NT2/D1 (cell line): Measurements from ENCODE around the gene PKP3.
A peak's percentile ranks its signal among the peaks of the same experiment; 100 is the strongest.

Experiments
- DNase-seq: peaks from one replicate; pipeline ENCODE4 v3.0.0-alpha.2; 2011; ENCODE audit warnings: low read depth, low spot score
- H3K27me3 ChIP-seq: 2 replicates; pipeline ENCODE4 v1.6.0; 2011; ENCODE audit warnings: mild to moderate bottlenecking; ENCODE audit not compliant: insufficient read length, insufficient read depth
- H3K36me3 ChIP-seq: 2 replicates; pipeline ENCODE4 v1.6.1; 2011; ENCODE audit warnings: mild to moderate bottlenecking, low read length, mixed read lengths; ENCODE audit not compliant: insufficient read depth, insufficient read length
- H3K4me1 ChIP-seq: 2 replicates; pipeline ENCODE4 v1.5.1; 2011; ENCODE audit not compliant: insufficient read depth, insufficient read length
- H3K4me3 ChIP-seq: 2 replicates; pipeline ENCODE4 v1.5.1; 2011; ENCODE audit warnings: low read depth; ENCODE audit not compliant: insufficient read length
- H3K9ac ChIP-seq: 2 replicates; pipeline ENCODE4 v1.6.0; 2011; ENCODE audit warnings: low read depth; ENCODE audit not compliant: insufficient read length
- H3K9me3 ChIP-seq: 2 replicates; pipeline ENCODE4 v1.5.1; 2011; ENCODE audit warnings: mild to moderate bottlenecking, low read length; ENCODE audit not compliant: insufficient read depth
- SUZ12 ChIP-seq: IDR thresholded peaks from 2 replicates; pipeline ENCODE4 v1.6.1; 2011; ENCODE audit not compliant: insufficient read length, insufficient read depth; ENCODE audit errors: extremely low read depth
- YY1 ChIP-seq: IDR thresholded peaks from 2 replicates; pipeline ENCODE4 v1.6.1; 2011; ENCODE audit not compliant: insufficient read length, insufficient read depth
- ZNF274 ChIP-seq: IDR thresholded peaks from 2 replicates; pipeline ENCODE4 v1.6.1; 2011; ENCODE audit warnings: mild to moderate bottlenecking, low read depth, low read length

PKP3 gene

DNA sequence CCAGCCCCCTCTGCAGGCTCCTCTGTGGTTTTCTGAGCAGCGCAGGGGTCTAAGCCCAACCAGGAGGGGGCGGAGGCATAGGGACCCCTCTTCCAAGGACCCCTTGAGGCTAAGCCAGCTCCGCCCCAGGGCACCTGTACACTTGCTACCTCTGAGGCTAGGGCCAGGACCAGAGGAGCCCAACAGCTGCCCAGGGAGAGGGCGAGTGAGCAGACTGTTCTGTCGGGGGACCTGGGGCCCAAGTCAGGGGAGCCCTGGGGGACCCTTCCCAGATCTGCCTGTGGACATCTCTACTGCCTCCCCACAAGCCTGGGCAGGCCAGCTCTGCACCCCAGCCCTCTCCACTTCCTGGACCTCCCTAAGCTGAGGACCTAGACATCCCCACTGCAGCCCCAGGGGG, 23.0 kb upstream of the PKP3 start:
- Histone ChIP-seq H3K4me3 (no peak overlapping the region), H3K27me3 (peaks cover 7% of the 10 kb centered on the region), H3K9me3 (no peaks in the 10 kb centered on the region; the same call in 1 of the 2 replicates), H3K4me1 (peaks cover 37% of the 10 kb centered on the region), H3K36me3 (peaks cover 22% of the 10 kb centered on the region), H3K9ac (peak overlapping the region; percentile 61)
- no peak for DNase-seq
- no peak for TF ChIP-seq YY1
- TF ChIP-seq ZNF274: no peak
- no peak for TF ChIP-seq SUZ12

DNA sequence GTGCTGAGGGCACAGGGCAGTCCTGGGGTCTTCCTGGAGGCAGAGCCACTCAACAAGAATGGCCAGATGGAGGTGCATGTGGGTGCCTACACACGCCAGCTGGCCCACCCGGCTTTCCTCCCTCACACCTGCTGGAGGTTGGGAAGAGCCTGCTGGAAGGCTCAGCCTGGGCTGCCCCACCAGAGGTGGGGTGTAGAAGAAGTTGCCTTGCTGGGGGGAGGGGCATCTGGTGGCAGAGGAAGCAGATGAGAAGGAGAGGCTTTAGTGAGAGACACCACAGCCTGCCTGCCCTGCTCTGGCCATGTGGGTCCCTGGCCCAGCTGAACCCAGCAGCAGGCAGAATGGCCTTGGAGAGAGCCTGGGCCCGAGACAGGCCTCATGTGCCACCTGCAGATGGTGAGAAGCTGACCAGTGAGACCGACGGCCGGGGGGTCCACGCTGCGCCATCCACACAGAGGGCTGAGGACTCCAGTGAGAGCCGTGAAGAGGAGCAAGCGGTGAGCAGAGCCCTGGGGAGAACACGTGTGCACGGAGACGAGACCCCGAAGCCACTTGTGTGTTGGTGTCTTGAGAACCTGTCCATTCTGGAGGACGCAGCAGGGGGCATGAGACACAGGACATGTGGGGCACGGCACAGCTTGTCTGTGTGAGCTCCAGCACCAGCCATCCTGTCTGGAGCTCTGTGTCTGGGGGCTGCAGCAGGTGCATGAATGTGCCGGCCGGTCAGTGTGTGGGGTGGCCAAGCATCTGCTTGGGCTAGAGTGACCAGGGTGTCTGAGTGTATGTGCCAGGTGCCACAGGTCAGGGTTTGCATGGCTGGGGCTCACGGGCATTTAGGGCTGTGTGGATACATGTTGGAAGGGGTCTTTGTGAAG, 22.1 kb upstream of the PKP3 start:
- Histone ChIP-seq H3K9me3 (no peaks in the 10 kb centered on the region; the same call in 1 of the 2 replicates), H3K27me3 (peaks cover 7% of the 10 kb centered on the region), H3K4me3 (no peak overlapping the region), H3K36me3 (peaks cover 24% of the 10 kb centered on the region), H3K4me1 (peaks cover 37% of the 10 kb centered on the region), H3K9ac (peak overlapping the region; percentile 2)
- TF ChIP-seq ZNF274 (no peak), SUZ12 (no peak), YY1 (no peak)
- DNase-seq: no peak

DNA sequence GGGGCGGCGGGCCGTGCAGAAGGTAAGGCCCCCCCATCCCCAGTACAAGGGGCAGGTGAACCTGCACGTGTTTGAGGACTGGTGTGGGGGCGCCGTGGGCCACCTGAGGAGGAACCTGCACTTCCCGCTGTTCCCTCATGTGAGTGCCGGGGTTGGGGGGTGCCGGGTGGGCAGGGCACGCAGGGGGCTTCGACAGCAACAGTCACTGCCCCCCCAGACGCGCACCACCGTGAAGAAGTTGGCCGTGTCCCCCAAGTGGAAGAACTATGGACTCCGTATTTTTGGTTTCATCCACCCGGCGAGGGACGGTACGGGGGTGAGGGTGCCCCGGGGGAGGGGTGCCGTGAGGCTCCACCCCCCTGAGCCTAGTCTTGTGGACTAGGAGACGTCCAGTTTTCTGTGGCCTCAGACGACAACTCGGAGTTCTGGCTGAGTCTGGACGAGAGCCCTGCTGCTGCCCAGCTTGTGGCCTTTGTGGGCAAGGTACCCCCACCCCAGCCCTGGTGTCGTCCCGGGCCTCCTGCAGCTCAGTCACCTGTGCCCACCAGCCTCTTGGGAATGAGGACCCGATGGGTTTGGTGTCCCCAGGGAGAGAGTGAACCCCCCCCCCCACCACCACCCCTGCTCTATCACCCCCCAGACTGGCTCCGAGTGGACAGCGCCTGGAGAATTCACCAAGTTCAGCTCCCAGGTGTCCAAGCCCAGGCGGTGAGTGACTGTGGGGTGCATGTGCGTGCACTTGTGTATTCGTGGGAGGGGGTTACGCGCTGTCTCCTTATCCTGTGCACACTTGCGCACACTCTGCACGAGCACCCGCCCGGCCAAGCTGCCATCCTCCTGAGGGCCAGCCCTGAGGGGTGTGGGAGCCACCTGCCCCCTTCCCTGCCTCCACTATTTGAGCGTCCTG, 20.9 kb upstream of the PKP3 start:
- no peak for DNase-seq
- Histone ChIP-seq H3K36me3 (peaks cover 34% of the 10 kb centered on the region), H3K9ac (no peak overlapping the region), H3K4me1 (peaks cover 31% of the 10 kb centered on the region), H3K27me3 (no peaks in the 10 kb centered on the region), H3K9me3 (no peaks in the 10 kb centered on the region), H3K4me3 (no peak overlapping the region)
- no peak for TF ChIP-seq YY1
- TF ChIP-seq SUZ12: no peak
- TF ChIP-seq ZNF274: no peak

DNA sequence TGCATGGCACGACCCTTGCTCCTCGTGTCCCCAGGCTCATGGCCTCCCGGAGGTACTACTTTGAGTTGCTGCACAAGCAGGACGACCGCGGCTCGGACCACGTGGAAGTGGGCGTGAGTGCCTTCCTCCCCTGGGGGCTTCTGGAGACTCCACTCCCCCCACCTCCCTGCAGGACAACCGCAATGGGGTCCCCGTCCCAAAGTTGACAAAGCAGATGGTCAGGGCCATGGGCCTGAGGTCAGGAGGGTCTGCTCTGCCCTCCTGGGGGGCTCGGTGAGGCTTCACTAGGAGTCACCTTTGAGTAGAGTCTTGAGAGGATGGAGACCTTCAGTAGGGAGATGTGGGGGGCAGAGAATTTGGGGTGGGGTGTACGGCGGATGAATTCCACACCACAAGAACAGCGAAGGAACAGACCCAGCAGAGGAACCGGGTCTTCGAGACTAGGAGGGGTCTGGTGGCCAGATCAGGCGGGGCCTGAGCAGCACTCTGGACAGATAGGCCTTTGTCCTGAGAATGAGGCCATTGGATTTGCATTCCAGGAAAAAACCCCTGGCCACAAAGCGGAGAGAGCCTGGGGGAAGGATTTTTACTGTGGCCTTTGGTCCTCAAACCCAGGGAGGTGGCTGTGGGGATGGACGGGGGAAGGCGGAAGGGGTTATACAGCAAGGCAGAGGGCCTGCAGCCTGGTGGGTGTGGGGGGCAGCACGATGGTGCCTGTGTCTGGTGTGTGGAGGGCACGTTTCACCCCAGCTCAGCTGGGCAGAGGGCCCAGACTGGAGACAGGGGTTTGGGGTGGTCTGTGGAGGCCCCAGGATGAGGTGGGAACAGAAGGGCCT, 20.1 kb upstream of the PKP3 start:
- no peaks in the 10 kb centered on the region for H3K9me3 ChIP-seq
- TF ChIP-seq YY1 (no peak), SUZ12 (no peak), ZNF274 (no peak)
- peaks cover 24% of the 10 kb centered on the region for H3K4me1 ChIP-seq
- H3K9ac ChIP-seq: peak overlapping the region; percentile 57
- no peaks in the 10 kb centered on the region for H3K27me3 ChIP-seq
- H3K36me3 ChIP-seq: peaks cover 40% of the 10 kb centered on the region
- H3K4me3 ChIP-seq: no peak overlapping the region
- DNase-seq: no peak

DNA sequence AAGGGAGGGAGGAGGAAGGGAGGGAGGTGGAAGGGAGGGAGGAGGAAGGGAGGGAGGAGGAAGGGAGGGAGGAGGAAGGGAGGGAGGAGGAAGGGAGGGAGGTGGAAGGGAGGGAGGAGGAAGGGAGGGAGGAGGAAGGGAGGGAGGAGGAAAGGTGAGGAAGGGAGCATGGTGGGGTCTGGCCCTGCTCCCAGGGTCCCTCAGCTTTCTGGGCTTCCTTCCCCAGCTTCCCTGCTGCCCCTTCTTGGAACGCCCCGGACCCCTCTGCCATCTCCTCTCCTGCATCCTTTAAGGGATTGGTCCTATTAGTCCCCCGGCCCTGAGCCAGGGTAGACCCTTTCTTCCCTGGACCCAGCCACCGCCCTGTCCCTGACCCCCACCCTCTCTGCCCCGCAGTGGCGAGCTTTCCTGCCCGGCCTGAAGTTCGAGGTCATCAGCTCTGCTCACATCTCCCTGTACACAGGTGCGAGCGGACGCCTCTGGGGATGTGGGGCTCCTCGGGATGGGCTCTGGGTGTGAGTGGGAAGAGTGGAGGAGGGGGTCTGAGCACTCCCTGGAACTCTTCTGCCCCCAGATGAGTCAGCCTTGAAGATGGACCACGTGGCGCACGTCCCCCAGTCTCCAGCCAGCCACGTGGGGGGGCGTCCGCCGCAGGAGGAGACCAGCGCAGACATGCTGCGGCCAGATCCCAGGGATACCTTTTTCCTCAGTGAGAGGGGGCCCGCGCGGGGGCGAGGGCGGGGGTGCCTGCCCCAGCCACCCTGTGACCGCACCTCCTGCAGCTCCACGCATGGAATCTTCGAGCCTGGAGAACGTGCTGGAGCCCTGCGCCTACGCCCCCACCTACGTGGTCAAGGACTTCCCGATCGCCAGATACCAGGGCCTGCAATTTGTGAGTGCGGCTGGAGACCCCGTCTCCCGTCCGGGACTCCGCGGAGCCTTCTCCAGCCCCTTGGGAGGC, 18.7 kb upstream of the PKP3 start:
- TF ChIP-seq SUZ12: no peak
- TF ChIP-seq YY1: no peak
- no peak for TF ChIP-seq ZNF274
- no peak overlapping the region for H3K4me3 ChIP-seq

DNA sequence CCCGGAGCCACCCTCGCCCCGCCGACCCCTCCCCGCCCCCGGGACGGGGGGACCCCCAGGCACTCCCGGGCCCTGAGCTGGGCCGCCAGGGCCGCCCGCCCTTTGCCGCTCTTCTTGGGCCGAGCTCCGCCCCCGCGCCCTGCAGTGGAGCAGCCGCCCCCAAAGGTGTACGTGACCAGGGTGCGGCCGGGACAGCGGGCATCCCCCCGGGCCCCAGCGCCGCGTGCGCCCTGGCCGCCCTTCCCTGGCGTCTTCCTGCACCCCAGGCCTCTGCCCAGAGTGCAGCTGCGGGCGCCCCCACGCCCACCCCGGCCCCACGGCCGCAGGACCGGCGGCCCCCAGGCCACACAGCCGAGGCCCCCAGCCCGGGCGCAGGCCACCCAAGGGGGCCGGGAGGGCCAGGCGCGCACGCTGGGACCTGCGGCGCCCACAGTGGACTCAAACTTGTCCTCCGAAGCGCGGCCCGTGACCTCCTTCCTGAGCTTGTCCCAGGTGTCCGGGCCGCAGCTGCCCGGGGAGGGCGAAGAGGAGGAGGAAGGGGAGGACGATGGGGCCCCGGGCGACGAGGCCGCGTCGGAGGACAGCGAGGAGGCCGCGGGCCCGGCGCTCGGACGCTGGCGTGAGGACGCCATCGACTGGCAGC, 17.4 kb upstream of the PKP3 start:
- H3K4me3 ChIP-seq: no peak overlapping the region

More for the DNA sequence above, 18.7 kb upstream of the PKP3 start:
- DNase-seq: no peak
- no peak overlapping the region for H3K9ac ChIP-seq
- peaks cover 54% of the 10 kb centered on the region for H3K36me3 ChIP-seq
- peaks cover 22% of the 10 kb centered on the region for H3K4me1 ChIP-seq
- H3K27me3 ChIP-seq: no peaks in the 10 kb centered on the region
- no peaks in the 10 kb centered on the region for H3K9me3 ChIP-seq

More for the DNA sequence above, 17.4 kb upstream of the PKP3 start:
- DNase-seq: no peak
- no peak for TF ChIP-seq SUZ12
- TF ChIP-seq YY1: no peak
- no peak for TF ChIP-seq ZNF274
- Histone ChIP-seq H3K9ac (no peak overlapping the region), H3K9me3 (no peaks in the 10 kb centered on the region), H3K27me3 (no peaks in the 10 kb centered on the region), H3K36me3 (peaks cover 60% of the 10 kb centered on the region), H3K4me1 (peaks cover 13% of the 10 kb centered on the region)
